ENCODE results near the gene LARGE1. TPM values are rescaled to one million over a fixed set of nuclear protein-coding genes. Genes with fewer than 3 reads are reported as not detected.

The LARGE1 gene
- total RNA-seq, 1 experiment from 2014 or later: 2.5 TPM

DNA sequence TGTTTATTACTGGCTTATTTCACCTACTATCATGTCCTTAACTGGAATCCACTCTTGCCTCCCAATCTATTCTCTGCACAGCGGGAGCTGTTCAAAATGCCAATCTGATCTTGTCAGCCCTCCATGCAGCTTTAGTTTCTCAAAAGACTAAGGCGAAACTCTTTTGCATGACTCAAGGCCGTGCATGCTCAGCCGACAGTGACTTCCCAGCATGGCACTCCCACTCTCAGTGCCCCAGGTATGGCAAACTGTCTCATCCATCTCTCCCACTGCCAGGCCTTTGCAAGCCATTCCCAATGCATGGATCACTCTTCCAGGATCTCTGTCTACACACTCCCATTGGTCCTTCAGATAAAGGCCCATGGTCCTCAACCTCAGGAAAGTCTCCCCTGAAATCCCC lies 245.9 kb downstream of the LARGE1 start:
- no peak for TF ChIP-seq SIN3A (IDR thresholded peaks at IDR 0.05; ENCODE audit: borderline replicate concordance, insufficient read depth, low read depth, low read length)
- no peak for TF ChIP-seq POLR2AphosphoS5 (IDR thresholded peaks at IDR 0.05; ENCODE audit: low read depth, low read length)
- TF ChIP-seq, protein P1, sequence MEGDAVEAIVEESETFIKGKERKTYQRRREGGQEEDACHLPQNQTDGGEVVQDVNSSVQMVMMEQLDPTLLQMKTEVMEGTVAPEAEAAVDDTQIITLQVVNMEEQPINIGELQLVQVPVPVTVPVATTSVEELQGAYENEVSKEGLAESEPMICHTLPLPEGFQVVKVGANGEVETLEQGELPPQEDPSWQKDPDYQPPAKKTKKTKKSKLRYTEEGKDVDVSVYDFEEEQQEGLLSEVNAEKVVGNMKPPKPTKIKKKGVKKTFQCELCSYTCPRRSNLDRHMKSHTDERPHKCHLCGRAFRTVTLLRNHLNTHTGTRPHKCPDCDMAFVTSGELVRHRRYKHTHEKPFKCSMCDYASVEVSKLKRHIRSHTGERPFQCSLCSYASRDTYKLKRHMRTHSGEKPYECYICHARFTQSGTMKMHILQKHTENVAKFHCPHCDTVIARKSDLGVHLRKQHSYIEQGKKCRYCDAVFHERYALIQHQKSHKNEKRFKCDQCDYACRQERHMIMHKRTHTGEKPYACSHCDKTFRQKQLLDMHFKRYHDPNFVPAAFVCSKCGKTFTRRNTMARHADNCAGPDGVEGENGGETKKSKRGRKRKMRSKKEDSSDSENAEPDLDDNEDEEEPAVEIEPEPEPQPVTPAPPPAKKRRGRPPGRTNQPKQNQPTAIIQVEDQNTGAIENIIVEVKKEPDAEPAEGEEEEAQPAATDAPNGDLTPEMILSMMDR (IDR thresholded peaks at IDR 0.05): no peak
- no peak for TF ChIP-seq TCF7L2 (IDR thresholded peaks at IDR 0.05; ENCODE audit: low read depth, low read length)
- ChIA-PET CTCF (no interaction called here), POLR2A (no interaction called here)
- Histone ChIP-seq H3K36me3 (ENCODE audit: control insufficient read depth, insufficient read depth, low read length) (no peaks in the 10 kb centered on the region), H3K4me3 (ENCODE audit: low read depth in 2 of 2, low read length in 2 of 2) (no peak overlapping the region), H3K27ac (ENCODE audit: low read length) (no peak overlapping the region), H3K4me1 (ENCODE audit: control insufficient read depth, insufficient read depth, low read length) (no peaks in the 10 kb centered on the region), H3K27me3 (ENCODE audit: control insufficient read depth, insufficient read depth, low read length) (no peaks in the 10 kb centered on the region), H3K9me3 (ENCODE audit: control insufficient read depth, insufficient read depth, low read depth, low read length) (no peaks in the 10 kb centered on the region)
- DNase-seq (ENCODE audit: low read depth, low spot score): no peak
- intact Hi-C loops (cut with micrococcal nuclease; ENCODE audit: unreplicated experiment): loop anchor here (10.0 kb wide), 1 partner anchor 1150 kb away; no protein-coding TSS in a partner anchor
- BruUV-seq (replicated peaks): no TSS peak
- in situ Hi-C loops (cut with HindIII; ENCODE audit: low pct_unique_long_range_greater_than_20kb, low sequenced_read_pairs): no loop called here
- no peak for ATAC-seq

DNA sequence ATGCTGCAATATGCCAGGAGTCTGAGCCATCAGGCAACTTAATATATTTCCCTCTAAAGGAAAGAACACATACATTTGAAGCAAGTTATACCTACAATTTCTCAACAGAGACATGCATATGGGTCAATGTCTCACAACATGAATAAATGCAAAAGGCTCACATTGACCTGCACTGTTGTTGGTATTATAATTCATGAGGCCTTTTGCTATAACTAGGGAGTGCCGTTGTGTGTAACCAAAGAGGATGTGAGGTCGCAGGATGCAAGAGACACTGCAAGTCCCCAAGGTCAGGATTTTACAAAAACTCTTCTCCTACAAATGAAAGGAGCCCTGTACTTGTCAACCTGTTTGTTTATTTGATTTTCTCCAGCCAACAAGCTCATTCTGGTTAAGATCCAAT lies 250.5 kb downstream of the LARGE1 start:
- TF ChIP-seq, protein P1 (IDR thresholded peaks at IDR 0.05): no peak
- TF ChIP-seq SIN3A (IDR thresholded peaks at IDR 0.05; ENCODE audit: borderline replicate concordance, insufficient read depth, low read depth, low read length) (no peak), POLR2AphosphoS5 (IDR thresholded peaks at IDR 0.05; ENCODE audit: low read depth, low read length) (no peak), TCF7L2 (IDR thresholded peaks at IDR 0.05; ENCODE audit: low read depth, low read length) (no peak)
- TF ChIP-seq, protein P2, sequence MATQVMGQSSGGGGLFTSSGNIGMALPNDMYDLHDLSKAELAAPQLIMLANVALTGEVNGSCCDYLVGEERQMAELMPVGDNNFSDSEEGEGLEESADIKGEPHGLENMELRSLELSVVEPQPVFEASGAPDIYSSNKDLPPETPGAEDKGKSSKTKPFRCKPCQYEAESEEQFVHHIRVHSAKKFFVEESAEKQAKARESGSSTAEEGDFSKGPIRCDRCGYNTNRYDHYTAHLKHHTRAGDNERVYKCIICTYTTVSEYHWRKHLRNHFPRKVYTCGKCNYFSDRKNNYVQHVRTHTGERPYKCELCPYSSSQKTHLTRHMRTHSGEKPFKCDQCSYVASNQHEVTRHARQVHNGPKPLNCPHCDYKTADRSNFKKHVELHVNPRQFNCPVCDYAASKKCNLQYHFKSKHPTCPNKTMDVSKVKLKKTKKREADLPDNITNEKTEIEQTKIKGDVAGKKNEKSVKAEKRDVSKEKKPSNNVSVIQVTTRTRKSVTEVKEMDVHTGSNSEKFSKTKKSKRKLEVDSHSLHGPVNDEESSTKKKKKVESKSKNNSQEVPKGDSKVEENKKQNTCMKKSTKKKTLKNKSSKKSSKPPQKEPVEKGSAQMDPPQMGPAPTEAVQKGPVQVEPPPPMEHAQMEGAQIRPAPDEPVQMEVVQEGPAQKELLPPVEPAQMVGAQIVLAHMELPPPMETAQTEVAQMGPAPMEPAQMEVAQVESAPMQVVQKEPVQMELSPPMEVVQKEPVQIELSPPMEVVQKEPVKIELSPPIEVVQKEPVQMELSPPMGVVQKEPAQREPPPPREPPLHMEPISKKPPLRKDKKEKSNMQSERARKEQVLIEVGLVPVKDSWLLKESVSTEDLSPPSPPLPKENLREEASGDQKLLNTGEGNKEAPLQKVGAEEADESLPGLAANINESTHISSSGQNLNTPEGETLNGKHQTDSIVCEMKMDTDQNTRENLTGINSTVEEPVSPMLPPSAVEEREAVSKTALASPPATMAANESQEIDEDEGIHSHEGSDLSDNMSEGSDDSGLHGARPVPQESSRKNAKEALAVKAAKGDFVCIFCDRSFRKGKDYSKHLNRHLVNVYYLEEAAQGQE (IDR thresholded peaks at IDR 0.05; ENCODE audit: insufficient read depth in 1 of 2, low read depth in 2 of 2, low read length in 1 of 2): no peak
- ATAC-seq: no peak

More for the DNA sequence above, 250.5 kb downstream of the LARGE1 start:
- intact Hi-C loops (cut with micrococcal nuclease; ENCODE audit: unreplicated experiment) (loop anchor here (10.0 kb wide), 1 partner anchor 1155 kb away; no protein-coding TSS in a partner anchor), in situ Hi-C loops (cut with HindIII; ENCODE audit: low pct_unique_long_range_greater_than_20kb, low sequenced_read_pairs) (no loop called here)
- no peaks in the 10 kb centered on the region for H3K27me3 ChIP-seq (ENCODE audit: control insufficient read depth, insufficient read depth, low read length)
- CTCF ChIA-PET: interaction anchor here (0.6 kb wide), 1 partner anchor 1096 kb away, joined by 4 read pairs; no protein-coding TSS in a partner anchor
- H3K36me3 ChIP-seq (ENCODE audit: control insufficient read depth, insufficient read depth, low read length): no peaks in the 10 kb centered on the region
- POLR2A ChIA-PET: no interaction called here
- DNase-seq (ENCODE audit: low read depth, low spot score): no peak
- BruUV-seq (replicated peaks): no TSS peak
- H3K9me3 ChIP-seq (ENCODE audit: control insufficient read depth, insufficient read depth, low read depth, low read length): no peaks in the 10 kb centered on the region
- no peaks in the 10 kb centered on the region for H3K4me1 ChIP-seq (ENCODE audit: control insufficient read depth, insufficient read depth, low read length)
- H3K4me3 ChIP-seq (ENCODE audit: low read depth in 2 of 2, low read length in 2 of 2): no peak overlapping the region
- H3K27ac ChIP-seq (ENCODE audit: low read length): no peak overlapping the region

Data from Panc1 (cell line).